ENCODE results near the gene DDX3X.

- TF ChIP-seq CTCF (conservative IDR thresholded peaks at IDR 0.05; ENCODE audit: low read depth, low read length) (no peak), RAD21 (IDR thresholded peaks at IDR 0.05; ENCODE audit: low read length) (no peak), BHLHE40 (IDR thresholded peaks at IDR 0.05; ENCODE audit: low read depth, low read length) (no peak), RFX5 (IDR thresholded peaks at IDR 0.05; ENCODE audit: low read depth, low read length) (no peak), USF2 (IDR thresholded peaks at IDR 0.05; ENCODE audit: low read depth, low read length) (no peak), SMC3 (IDR thresholded peaks at IDR 0.05; ENCODE audit: low read depth, low read length) (no peak), POLR2A (IDR thresholded peaks at IDR 0.05; ENCODE audit: low read depth, low read length) (no peak), RCOR1 (IDR thresholded peaks at IDR 0.05; ENCODE audit: insufficient replicate concordance, low read length) (no peak), MXI1 (IDR thresholded peaks at IDR 0.05; ENCODE audit: borderline replicate concordance, low read depth, low read length) (no peak), MAZ (IDR thresholded peaks at IDR 0.05; ENCODE audit: borderline replicate concordance, low read depth, low read length) (no peak), CEBPB (IDR thresholded peaks at IDR 0.05; ENCODE audit: low read depth, low read length) (no peak)
Observed at GRCh38 chrX:41348551-41348950, 14.6 kb downstream of the DDX3X start.

Measured in IMR-90 (cell line).